NT2/D1 (cell line): Measurements from ENCODE around the gene ZNF628.

Experiments used
- SUZ12 ChIP-seq: IDR thresholded peaks from 2 replicates; pipeline ENCODE4 v1.6.1; 2011; ENCODE audit not compliant: insufficient read length, insufficient read depth; ENCODE audit errors: extremely low read depth
- YY1 ChIP-seq: IDR thresholded peaks from 2 replicates; pipeline ENCODE4 v1.6.1; 2011; ENCODE audit not compliant: insufficient read length, insufficient read depth
- ZNF274 ChIP-seq: IDR thresholded peaks from 2 replicates; pipeline ENCODE4 v1.6.1; 2011; ENCODE audit warnings: mild to moderate bottlenecking, low read depth, low read length

- TF ChIP-seq ZNF274: no peak
- no peak for TF ChIP-seq YY1
- no peak for TF ChIP-seq SUZ12
Observed at GRCh38 chr19:55431183-55431582, 45.2 kb upstream of the ZNF628 start.
